C1 segment of cervical spinal cord (tissue), 14 donors: ENCODE results near the gene SPTLC2.
"Not testable (repeated sequence)": the region's sequence is repeated elsewhere in the genome, so short reads cannot be mapped to it uniquely, and the experiment has no call there.

Source experiments
- DNase-seq, 14 donors: peaks; one replicate each; lab custom pipeline; 2025; lab: John Stamatoyannopoulos, UW

Gene SPTLC2

GRCh38 chr14:77547512-77548180 lies 68.8 kb downstream of the SPTLC2 start:
- no peak for DNase-seq

- DNase-seq, result not testable (repeated sequence)
These were observed 71.3 kb downstream of the SPTLC2 start for GRCh38 chr14:77545171-77545570.

- no peak for DNase-seq
These were observed 71.9 kb downstream of the SPTLC2 start for GRCh38 chr14:77544571-77544970.

GRCh38 chr14:77543637-77544334 lies 72.7 kb downstream of the SPTLC2 start:
- no peak for DNase-seq

- DNase-seq, result no peak
These were observed 73.2 kb downstream of the SPTLC2 start for GRCh38 chr14:77543240-77543551.

- DNase-seq, result peak in 5 of 14 donors; percentile 5 to 50 (median 26)
These were observed 73.8 kb downstream of the SPTLC2 start for GRCh38 chr14:77542421-77543239.

- DNase-seq, result no peak
These were observed 74.5 kb downstream of the SPTLC2 start for GRCh38 chr14:77541905-77542304.

- DNase-seq, result not testable (repeated sequence)
These were observed 79.5 kb downstream of the SPTLC2 start for GRCh38 chr14:77536951-77537350.

GRCh38 chr14:77531071-77531470 lies 85.4 kb downstream of the SPTLC2 start:
- no peak for DNase-seq

GRCh38 chr14:77529963-77530362 lies 86.5 kb downstream of the SPTLC2 start:
- DNase-seq, result no peak

- DNase-seq, result no peak
These were observed 87.2 kb downstream of the SPTLC2 start for GRCh38 chr14:77529213-77529612.

- not testable (repeated sequence) for DNase-seq
These were observed 87.7 kb downstream of the SPTLC2 start for GRCh38 chr14:77528701-77529100.

- DNase-seq, result no peak
These were observed 90.2 kb downstream of the SPTLC2 start for GRCh38 chr14:77526266-77526665.

GRCh38 chr14:77524536-77524935 lies 91.9 kb downstream of the SPTLC2 start:
- no peak for DNase-seq

GRCh38 chr14:77523109-77523508 lies 93.3 kb downstream of the SPTLC2 start:
- no peak for DNase-seq

- DNase-seq, result no peak
These were observed 95.9 kb downstream of the SPTLC2 start for GRCh38 chr14:77520555-77520954.

- no peak for DNase-seq
These were observed 100.3 kb downstream of the SPTLC2 start for GRCh38 chr14:77516126-77516525.

- DNase-seq, result no peak
These were observed 104.8 kb downstream of the SPTLC2 start for GRCh38 chr14:77511486-77512162.

- DNase-seq, result no peak
These were observed 107.1 kb downstream of the SPTLC2 start for GRCh38 chr14:77509366-77509765.

GRCh38 chr14:77508876-77509275 lies 107.6 kb downstream of the SPTLC2 start:
- no peak for DNase-seq

- DNase-seq, result no peak
These were observed 108.2 kb downstream of the SPTLC2 start for GRCh38 chr14:77508249-77508648.

- DNase-seq, result no peak
These were observed 108.7 kb downstream of the SPTLC2 start for GRCh38 chr14:77507762-77508161.
